GM10266 (cell line): ENCODE data around the gene TMEM135.

Experiments
- DNase-seq: peaks from one replicate; pipeline ENCODE4 v3.0.0; 2012; ENCODE audit errors: extremely low spot score
- TF ChIP-seq, protein P1 (sequence below): IDR thresholded peaks from 2 replicates; pipeline ENCODE4 v1.5.1; 2012; ENCODE audit warnings: mild to moderate bottlenecking, low read depth; ENCODE audit not compliant: control insufficient read depth, insufficient read depth; ENCODE audit errors: missing control alignments

TMEM135 gene

DNA sequence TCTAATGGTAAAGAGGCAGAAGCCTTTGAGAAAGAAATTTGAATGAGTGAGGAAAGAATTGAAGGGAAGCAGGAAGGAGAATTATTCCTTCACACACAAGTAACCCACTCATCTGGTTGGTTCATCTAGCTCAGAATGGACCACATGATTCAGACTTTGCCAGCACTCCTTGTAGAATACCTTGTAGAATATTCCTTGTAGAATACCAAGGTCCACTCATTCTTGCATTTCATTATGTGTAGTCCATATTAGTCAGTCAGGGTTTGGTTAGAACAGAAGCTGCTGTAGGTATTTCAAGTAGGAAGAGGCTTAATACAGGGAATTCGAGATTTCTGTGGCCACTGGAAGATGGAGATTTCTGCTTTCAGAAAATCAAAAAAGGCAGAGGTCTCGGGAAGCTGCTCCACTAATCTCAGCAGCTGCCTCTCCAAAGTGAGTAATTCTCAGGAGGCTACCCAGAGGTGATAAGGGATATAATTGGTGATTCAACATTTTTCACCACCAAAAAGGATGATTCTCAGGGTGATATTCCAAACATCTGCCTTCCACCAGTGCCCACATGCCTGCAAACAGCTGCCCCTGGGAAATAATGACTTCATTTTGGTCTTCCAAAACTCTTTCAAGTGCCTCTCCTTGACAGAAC lies 329.1 kb downstream of the TMEM135 start:
- TF ChIP-seq, protein P1, sequence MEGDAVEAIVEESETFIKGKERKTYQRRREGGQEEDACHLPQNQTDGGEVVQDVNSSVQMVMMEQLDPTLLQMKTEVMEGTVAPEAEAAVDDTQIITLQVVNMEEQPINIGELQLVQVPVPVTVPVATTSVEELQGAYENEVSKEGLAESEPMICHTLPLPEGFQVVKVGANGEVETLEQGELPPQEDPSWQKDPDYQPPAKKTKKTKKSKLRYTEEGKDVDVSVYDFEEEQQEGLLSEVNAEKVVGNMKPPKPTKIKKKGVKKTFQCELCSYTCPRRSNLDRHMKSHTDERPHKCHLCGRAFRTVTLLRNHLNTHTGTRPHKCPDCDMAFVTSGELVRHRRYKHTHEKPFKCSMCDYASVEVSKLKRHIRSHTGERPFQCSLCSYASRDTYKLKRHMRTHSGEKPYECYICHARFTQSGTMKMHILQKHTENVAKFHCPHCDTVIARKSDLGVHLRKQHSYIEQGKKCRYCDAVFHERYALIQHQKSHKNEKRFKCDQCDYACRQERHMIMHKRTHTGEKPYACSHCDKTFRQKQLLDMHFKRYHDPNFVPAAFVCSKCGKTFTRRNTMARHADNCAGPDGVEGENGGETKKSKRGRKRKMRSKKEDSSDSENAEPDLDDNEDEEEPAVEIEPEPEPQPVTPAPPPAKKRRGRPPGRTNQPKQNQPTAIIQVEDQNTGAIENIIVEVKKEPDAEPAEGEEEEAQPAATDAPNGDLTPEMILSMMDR, result no peak
- DNase-seq, result no peak

DNA sequence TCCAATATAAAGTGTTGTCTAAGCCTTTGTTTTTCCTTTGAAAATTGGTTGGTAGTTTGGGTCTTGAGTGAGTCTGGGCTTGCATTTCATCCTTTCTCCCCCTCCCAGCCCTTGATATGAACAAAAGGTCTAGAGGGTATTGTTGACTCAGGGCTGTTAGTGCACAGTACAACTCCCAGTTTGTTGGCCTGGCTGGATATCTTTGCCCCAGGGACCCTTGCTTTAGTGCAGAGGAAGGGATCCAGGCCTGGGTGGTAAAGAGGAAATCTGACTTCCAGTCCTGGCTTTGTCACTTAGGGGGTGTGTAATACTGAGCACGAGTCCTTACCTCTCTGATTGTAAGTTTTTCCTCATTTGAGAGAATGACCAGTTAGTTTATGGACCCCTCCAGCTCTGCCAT lies 330.4 kb downstream of the TMEM135 start:
- TF ChIP-seq, protein P1, result no peak
- DNase-seq, result no peak

DNA sequence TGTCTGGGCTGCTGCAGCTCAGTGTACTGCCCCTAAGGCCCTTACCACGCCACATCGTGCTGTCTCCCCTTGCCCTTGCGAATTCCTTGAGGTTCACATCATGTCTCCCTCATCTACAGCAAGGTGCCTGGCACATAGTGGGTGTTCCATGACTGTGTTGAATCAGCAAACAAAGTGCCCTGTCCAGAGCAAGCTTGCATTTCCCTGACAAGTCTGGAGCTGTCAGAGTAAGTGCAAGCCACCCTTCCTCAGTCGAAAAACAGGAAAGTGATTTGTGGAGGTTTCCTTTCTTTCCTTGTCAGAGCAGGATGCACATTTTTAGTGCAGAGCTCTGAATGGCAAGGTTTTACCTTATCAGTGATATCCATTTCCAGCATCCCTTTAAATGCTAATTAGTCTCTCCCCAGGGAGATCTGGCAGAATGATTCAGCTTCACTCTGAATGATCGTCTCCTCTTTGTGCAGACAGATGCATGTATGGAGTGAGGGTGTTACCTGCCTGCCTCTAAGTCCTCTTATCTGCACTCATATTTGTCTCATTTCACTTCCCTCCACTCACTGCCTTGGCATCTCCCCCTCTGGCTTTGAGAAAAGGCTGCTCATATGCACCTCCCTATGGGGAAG lies 331.2 kb downstream of the TMEM135 start:
- no peak for DNase-seq
- TF ChIP-seq, protein P1, result no peak

DNA sequence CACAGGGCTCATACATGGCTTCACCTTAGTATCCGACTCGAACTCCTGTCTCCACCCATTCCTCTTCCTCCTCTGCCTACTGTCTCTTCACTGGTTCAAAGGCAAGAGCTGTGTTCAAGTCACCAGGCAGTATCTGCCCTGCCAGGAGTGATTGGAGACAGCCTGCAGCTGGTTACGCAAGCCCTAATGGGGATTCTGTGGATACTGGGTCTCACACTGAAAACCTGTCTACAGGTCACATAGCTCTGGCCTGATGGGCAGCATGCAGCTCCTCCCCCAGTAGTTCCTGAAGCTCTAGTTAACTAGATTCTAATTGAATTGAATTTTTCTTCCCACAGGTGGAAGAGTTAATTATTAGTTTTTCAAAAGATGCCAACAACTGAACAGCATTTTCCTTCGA lies 332.2 kb downstream of the TMEM135 start:
- TF ChIP-seq, protein P1, result no peak
- DNase-seq, result no peak

DNA sequence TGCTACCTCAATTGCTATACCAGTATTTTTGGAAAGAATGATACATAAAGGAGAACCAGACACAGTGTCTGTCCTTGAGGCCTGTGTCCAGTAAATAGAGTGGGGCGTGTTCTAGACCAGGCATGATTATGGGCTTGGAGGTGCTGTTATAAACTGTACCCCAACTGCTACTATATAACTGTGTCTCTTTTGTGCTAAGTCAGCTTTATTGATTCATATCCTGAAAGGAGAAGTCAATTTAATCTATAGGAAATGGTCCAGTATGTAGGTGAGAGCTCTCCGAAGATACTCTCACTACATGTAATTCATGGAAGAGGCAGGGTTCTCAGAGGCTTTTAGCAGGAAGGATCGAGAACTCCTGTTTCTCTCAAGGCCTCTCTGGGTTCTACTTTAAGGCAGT lies 334.3 kb downstream of the TMEM135 start:
- TF ChIP-seq, protein P1, result no peak
- DNase-seq, result no peak
